ACC112 (cell line): ENCODE measurements around the gene APCDD1L.
A peak's percentile ranks its signal among the peaks of the same experiment; 100 is the strongest.

Experiments used
- H2AFZ ChIP-seq: fragments of 200-600 bp; sonication (generic); one replicate; pipeline ENCODE4 v1.6.0; 2017; ENCODE audit warnings: antibody characterized with exemption, low read length; ENCODE audit not compliant: unreplicated experiment
- H3K27ac ChIP-seq: fragments of 200-600 bp; sonication (generic); 2 replicates; pipeline ENCODE4 v1.5.1; 2014; ENCODE audit warnings: low read depth, mild to moderate bottlenecking, antibody characterized with exemption, low read length, moderate library complexity
- H3K27me3 ChIP-seq: fragments of 200-600 bp; sonication (generic); 2 replicates; pipeline ENCODE4 v1.6.1; 2014; ENCODE audit warnings: mild to moderate bottlenecking, antibody characterized with exemption, low read length, moderate library complexity, mixed read lengths; ENCODE audit not compliant: insufficient read depth
- H3K36me3 ChIP-seq: fragments of 200-600 bp; sonication (generic); 2 replicates; pipeline ENCODE4 v1.6.1; 2016; ENCODE audit warnings: mild to moderate bottlenecking, antibody characterized with exemption, low read length, moderate library complexity, mixed read lengths; ENCODE audit not compliant: insufficient read depth
- H3K4me1 ChIP-seq: fragments of 200-600 bp; sonication (generic); one replicate; pipeline ENCODE4 v1.6.1; 2016; ENCODE audit warnings: low read length, mixed read lengths; ENCODE audit not compliant: insufficient read depth, unreplicated experiment, control insufficient read depth
- H3K4me3 ChIP-seq: fragments of 200-600 bp; sonication (generic); 2 replicates; pipeline ENCODE4 v1.5.1; 2014; ENCODE audit warnings: mild to moderate bottlenecking, low read depth, low read length
- H3K79me2 ChIP-seq: fragments of 200-600 bp; sonication (generic); one replicate; pipeline ENCODE4 v1.6.0; 2016; ENCODE audit warnings: low read length; ENCODE audit not compliant: control insufficient read depth, unreplicated experiment, insufficient read depth

APCDD1L gene

GRCh38 chr20:58448958-58449357 is 66.2 kb downstream of the APCDD1L start:
- H3K36me3 ChIP-seq = peaks cover 18% of the 10 kb centered on the region
- no peak overlapping the region for H3K4me3 ChIP-seq
- no peaks in the 10 kb centered on the region for H3K4me1 ChIP-seq
- H3K79me2 ChIP-seq = no peaks in the 10 kb centered on the region
- H3K27me3 ChIP-seq = no peaks in the 10 kb centered on the region
- no peak overlapping the region for H2AFZ ChIP-seq
- no peak overlapping the region for H3K27ac ChIP-seq

GRCh38 chr20:58447511-58448391 is 67.4 kb downstream of the APCDD1L start:
- H2AFZ ChIP-seq = no peak overlapping the region
- H3K4me3 ChIP-seq = no peak overlapping the region
- H3K4me1 ChIP-seq = no peaks in the 10 kb centered on the region
- H3K36me3 ChIP-seq = peaks cover 22% of the 10 kb centered on the region
- H3K27me3 ChIP-seq = no peaks in the 10 kb centered on the region
- H3K27ac ChIP-seq = no peak overlapping the region
- no peaks in the 10 kb centered on the region for H3K79me2 ChIP-seq

DNA sequence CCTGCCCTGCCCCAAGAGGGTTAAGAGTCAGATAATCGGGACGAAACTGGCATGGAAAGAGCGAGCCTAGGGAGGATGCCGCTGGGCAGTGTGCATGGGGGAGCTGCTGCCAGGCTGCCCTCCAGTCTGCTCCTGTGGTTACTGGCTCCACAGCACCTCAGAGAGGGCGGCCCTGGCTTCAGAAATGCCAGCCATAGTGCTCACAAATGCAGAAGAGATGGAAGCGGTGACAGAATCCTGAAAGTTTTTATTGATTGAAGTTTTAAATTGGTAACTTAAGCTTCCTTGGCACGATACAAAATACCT is 68.3 kb downstream of the APCDD1L start:
- no peaks in the 10 kb centered on the region for H3K4me1 ChIP-seq
- no peak overlapping the region for H3K27ac ChIP-seq
- no peaks in the 10 kb centered on the region for H3K27me3 ChIP-seq
- no peak overlapping the region for H2AFZ ChIP-seq
- H3K36me3 ChIP-seq = peaks cover 22% of the 10 kb centered on the region
- no peak overlapping the region for H3K4me3 ChIP-seq
- no peaks in the 10 kb centered on the region for H3K79me2 ChIP-seq

- no peak overlapping the region for H2AFZ ChIP-seq
- peaks cover 21% of the 10 kb centered on the region for H3K36me3 ChIP-seq
- H3K4me1 ChIP-seq = no peaks in the 10 kb centered on the region
- H3K4me3 ChIP-seq = no peak overlapping the region
- H3K27me3 ChIP-seq = no peaks in the 10 kb centered on the region
- peaks cover 4% of the 10 kb centered on the region for H3K79me2 ChIP-seq
- no peak overlapping the region for H3K27ac ChIP-seq
Measured at GRCh38 chr20:58446264-58446959, 68.8 kb downstream of the APCDD1L start.

DNA sequence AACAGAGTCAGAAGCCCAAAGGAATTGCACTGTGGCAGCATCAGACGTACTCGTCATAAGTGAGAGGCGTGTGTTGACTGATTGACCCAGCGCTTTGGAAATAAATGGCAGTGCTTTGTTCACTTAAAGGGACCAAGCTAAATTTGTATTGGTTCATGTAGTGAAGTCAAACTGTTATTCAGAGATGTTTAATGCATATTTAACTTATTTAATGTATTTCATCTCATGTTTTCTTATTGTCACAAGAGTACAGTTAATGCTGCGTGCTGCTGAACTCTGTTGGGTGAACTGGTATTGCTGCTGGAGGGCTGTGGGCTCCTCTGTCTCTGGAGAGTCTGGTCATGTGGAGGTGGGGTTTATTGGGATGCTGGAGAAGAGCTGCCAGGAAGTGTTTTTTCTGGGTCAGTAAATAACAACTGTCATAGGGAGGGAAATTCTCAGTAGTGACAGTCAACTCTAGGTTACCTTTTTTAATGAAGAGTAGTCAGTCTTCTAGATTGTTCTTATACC is 70.4 kb downstream of the APCDD1L start:
- Histone ChIP-seq H3K4me1 (peaks cover 2% of the 10 kb centered on the region), H3K4me3 (no peak overlapping the region), H2AFZ (no peak overlapping the region), H3K36me3 (peaks cover 23% of the 10 kb centered on the region), H3K27ac (no peak overlapping the region), H3K27me3 (no peaks in the 10 kb centered on the region), H3K79me2 (peaks cover 12% of the 10 kb centered on the region)

- Histone ChIP-seq H3K4me1 (peaks cover 9% of the 10 kb centered on the region), H3K4me3 (no peak overlapping the region), H2AFZ (no peak overlapping the region), H3K36me3 (peaks cover 31% of the 10 kb centered on the region), H3K27ac (no peak overlapping the region), H3K27me3 (no peaks in the 10 kb centered on the region), H3K79me2 (peaks cover 40% of the 10 kb centered on the region)
Measured at GRCh38 chr20:58441723-58442122, 73.5 kb downstream of the APCDD1L start.

DNA sequence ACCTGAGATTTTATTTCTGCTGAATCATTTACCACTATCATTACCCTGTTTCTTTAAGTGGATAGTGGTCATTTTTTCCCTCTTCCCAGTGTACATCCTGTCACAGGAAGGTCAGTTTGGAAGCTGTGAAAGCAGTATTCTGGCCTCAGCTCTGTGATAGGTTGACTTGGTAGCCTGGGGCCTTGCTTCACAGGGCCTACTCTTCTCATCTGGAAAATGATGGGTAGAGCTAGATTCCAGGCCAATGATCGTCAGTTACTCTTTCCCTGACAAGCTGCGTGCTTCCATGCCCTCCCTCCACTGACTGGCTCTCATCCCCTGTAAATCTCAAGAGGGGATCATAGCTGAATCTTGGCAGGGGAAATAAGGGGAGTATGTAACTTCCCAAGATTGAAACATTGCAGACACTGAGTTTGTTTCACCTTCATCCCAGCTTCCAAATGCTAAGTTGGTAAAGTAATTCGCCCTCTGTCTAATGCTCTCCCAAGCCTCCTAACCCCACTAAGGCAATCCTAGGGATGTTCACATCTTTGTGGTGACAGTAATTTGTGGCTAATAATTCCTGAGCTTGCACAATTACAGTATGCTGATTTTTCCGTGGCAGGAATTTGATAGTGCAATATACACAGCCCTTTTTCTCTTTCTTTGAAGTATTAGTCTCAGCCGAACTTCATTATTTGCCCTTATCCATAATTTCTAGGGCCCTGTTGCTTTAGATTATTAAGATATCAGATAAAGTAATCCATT is 75.0 kb downstream of the APCDD1L start:
- Histone ChIP-seq H3K4me1 (peaks cover 9% of the 10 kb centered on the region), H3K79me2 (peaks cover 53% of the 10 kb centered on the region), H3K36me3 (peaks cover 31% of the 10 kb centered on the region), H3K27me3 (no peaks in the 10 kb centered on the region), H3K27ac (peak overlapping the region; percentile 38; the same call in 1 of the 2 replicates), H2AFZ (no peak overlapping the region), H3K4me3 (no peak overlapping the region)

DNA sequence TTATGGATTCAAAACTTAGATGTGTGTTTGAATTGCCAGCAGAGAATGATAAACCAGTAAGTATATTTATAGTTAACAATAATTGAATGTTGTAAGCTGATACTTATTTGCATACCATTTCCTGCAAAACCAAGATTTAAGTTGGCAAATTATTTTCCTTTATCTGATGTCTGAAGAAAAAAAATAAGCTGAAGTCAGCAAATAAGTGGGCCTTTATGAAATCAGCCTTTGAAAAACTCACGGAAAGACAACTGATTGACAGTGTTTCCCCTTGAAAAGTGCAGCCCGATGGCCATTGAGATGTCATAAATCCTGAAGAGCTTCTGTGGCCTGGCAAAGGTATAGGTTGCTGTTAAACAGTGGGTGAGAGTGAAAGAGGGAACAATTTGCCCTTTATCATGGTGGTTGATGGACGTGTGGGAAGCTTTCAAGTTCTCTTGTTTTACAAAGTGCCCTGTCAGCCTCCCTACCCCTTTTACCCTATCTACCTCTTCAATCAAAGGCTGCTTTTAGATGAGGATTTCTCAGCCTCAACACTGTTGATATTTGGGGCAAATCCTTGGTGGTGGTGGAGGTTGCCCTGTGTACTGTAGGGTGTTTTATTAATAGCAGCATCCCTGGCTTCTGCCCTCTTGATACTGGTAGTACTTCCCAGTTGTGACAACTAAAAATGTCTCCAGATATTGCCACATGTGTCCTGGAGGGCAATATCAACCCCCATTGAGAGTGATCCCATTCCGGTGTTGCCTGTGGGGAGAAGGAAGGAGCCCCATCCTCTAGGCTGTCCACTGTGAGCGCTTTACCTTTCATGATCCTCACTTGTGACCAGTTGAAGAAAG is 76.0 kb downstream of the APCDD1L start:
- Histone ChIP-seq H3K4me3 (no peak overlapping the region), H3K4me1 (peaks cover 9% of the 10 kb centered on the region), H3K79me2 (peaks cover 62% of the 10 kb centered on the region), H2AFZ (no peak overlapping the region), H3K36me3 (peaks cover 25% of the 10 kb centered on the region), H3K27me3 (no peaks in the 10 kb centered on the region), H3K27ac (peak overlapping the region; percentile 38; the same call in 1 of the 2 replicates)

DNA sequence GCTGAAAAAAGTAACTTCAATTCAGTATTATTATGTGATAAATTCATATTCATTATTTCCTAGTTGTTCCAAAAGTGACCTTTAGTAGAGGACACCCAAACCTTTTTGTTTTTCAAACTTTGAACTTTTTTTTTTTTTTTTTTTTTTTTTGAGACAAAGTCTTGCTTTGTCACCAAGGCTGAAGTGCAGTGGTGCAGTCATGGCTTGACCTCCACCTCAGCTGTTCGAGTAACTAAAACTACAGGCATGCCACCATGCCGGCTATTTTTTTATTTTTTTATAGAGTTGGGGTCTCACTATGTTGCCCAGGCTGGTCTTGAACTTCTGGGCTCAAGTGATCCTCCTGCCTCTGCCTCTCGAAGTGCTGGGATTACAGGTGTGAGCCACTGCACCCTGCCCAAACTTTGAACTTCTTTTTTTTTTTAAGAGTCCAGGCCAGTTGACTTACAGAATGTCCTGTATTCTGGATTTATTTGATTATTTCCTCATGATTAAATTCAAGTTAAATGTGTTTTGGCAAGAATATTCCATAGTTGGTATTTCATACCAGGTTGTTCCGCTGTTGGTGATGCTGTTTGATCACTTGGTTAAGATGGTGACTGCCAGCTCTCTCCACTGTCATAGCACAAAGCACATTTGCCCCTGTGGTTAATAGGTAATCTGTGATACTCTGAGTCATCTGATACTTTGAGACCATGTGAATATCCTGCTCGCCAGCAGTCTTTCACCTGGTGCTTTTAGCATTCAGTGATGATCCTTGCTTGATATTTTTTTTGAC is 78.1 kb downstream of the APCDD1L start:
- H2AFZ ChIP-seq = no peak overlapping the region
- peaks cover 82% of the 10 kb centered on the region for H3K79me2 ChIP-seq
- no peak overlapping the region for H3K4me3 ChIP-seq
- H3K4me1 ChIP-seq = peaks cover 29% of the 10 kb centered on the region
- H3K27me3 ChIP-seq = no peaks in the 10 kb centered on the region
- peaks cover 19% of the 10 kb centered on the region for H3K36me3 ChIP-seq
- H3K27ac ChIP-seq = no peak overlapping the region
